Measurements from ENCODE around the gene DCAF7. TPM values are rescaled to one million over a fixed set of nuclear protein-coding genes. Genes with fewer than 3 reads are reported as not detected.

The DCAF7 gene
- total RNA-seq, 2 experiments from 2014 or later, result 11.3 to 11.9 TPM

DNA sequence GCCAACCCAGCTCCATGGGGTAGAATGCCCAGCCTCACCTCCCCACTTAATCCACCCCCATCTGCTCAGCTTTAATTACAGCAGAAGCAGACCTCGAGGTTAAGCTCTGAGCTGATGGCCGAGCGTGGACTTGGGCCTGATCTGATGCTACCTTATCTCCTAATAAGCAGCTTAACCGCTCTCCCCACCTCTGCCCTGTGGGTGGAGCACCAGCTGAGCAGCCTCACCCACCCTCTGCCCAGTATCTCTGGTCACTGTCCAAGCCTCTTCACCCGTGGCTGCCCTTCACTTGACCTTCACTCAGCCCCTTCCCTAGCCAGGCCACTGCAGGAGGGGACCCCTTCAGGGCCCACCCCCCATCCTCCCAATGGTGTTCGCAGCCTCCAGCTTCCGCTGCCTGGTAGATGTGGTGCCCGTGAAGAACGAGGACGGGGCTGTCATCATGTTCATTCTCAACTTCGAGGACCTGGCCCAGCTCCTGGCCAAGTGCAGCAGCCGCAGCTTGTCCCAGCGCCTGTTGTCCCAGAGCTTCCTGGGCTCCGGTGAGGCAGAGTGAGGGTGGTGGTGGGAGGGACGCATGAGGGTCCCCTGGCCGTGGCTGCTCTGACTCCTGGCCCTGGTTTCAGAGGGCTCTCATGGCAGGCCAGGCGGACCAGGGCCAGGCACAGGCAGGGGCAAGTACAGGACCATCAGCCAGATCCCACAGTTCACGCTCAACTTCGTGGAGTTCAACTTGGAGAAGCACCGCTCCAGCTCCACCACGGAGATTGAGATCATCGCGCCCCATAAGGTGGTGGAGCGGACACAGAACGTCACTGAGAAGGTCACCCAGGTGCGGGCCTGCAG, 20.3 kb upstream of the DCAF7 start:
- ATAC-seq (ENCODE audit: poor library complexity), result no peak
- no peak for DNase-seq
- intact Hi-C loops (cut with DNase I, micrococcal nuclease), result no loop called here
- Histone ChIP-seq H3K4me1 (ENCODE audit: insufficient read depth, low read length) (no peaks in the 10 kb centered on the region), H3K9me3 (ENCODE audit: control insufficient read depth in 1 of 2, insufficient read depth in 1 of 2, low read length in 2 of 2) (no peaks in the 10 kb centered on the region), H3K27ac (ENCODE audit: low read depth in 1 of 2, low read length in 2 of 2) (no peak overlapping the region), H3K27me3 (ENCODE audit: control insufficient read depth in 1 of 2, insufficient read depth in 2 of 2, low read length in 2 of 2) (peaks cover 0 to 5% of the 10 kb centered on the region in 2 experiments), H3K4me3 (ENCODE audit: low read length) (no peak overlapping the region), H3K36me3 (ENCODE audit: insufficient read depth, low read length) (no peaks in the 10 kb centered on the region)
- ChIA-PET POLR2A (no interaction called here), CTCF (no interaction called here)
- Mint-ChIP-seq H3K9me3 (no peaks in the 10 kb centered on the region), H3K4me1 (ENCODE audit: low read depth) (no peaks in the 10 kb centered on the region), H3K36me3 (ENCODE audit: low read depth) (no peaks in the 10 kb centered on the region), H3K27ac (no peak overlapping the region), H3K27me3 (peaks cover 4% of the 10 kb centered on the region), H3K4me3 (no peak overlapping the region)
- TF ChIP-seq CTCF (IDR thresholded peaks at IDR 0.05), result no peak

- H3K9me3 ChIP-seq (ENCODE audit: control insufficient read depth in 1 of 2, insufficient read depth in 1 of 2, low read length in 2 of 2), result no peaks in the 10 kb centered on the region
- intact Hi-C loops (cut with DNase I, micrococcal nuclease), result no loop called here
- no peak for TF ChIP-seq CTCF (IDR thresholded peaks at IDR 0.05)
- no peaks in the 10 kb centered on the region for H3K4me1 Mint-ChIP-seq (ENCODE audit: low read depth)
- no peak overlapping the region for H3K4me3 Mint-ChIP-seq
- H3K27ac Mint-ChIP-seq, result no peak overlapping the region
- DNase-seq (no peak), ATAC-seq (ENCODE audit: poor library complexity) (no peak)
- H3K27ac ChIP-seq (ENCODE audit: low read depth in 1 of 2, low read length in 2 of 2), result no peak overlapping the region
- no peaks in the 10 kb centered on the region for H3K9me3 Mint-ChIP-seq
- ChIA-PET POLR2A (no interaction called here), CTCF (no interaction called here)
- no peak overlapping the region for H3K4me3 ChIP-seq (ENCODE audit: low read length)
- H3K36me3 ChIP-seq (ENCODE audit: insufficient read depth, low read length), result no peaks in the 10 kb centered on the region
- H3K4me1 ChIP-seq (ENCODE audit: insufficient read depth, low read length), result no peaks in the 10 kb centered on the region
- H3K27me3 Mint-ChIP-seq, result peaks cover 4% of the 10 kb centered on the region
- no peaks in the 10 kb centered on the region for H3K36me3 Mint-ChIP-seq (ENCODE audit: low read depth)
- H3K27me3 ChIP-seq (ENCODE audit: control insufficient read depth in 1 of 2, insufficient read depth in 2 of 2, low read length in 2 of 2), result peaks cover 0 to 4% of the 10 kb centered on the region in 2 experiments
Measured at GRCh38 chr17:63530557-63531021, 19.7 kb upstream of the DCAF7 start.

DNA sequence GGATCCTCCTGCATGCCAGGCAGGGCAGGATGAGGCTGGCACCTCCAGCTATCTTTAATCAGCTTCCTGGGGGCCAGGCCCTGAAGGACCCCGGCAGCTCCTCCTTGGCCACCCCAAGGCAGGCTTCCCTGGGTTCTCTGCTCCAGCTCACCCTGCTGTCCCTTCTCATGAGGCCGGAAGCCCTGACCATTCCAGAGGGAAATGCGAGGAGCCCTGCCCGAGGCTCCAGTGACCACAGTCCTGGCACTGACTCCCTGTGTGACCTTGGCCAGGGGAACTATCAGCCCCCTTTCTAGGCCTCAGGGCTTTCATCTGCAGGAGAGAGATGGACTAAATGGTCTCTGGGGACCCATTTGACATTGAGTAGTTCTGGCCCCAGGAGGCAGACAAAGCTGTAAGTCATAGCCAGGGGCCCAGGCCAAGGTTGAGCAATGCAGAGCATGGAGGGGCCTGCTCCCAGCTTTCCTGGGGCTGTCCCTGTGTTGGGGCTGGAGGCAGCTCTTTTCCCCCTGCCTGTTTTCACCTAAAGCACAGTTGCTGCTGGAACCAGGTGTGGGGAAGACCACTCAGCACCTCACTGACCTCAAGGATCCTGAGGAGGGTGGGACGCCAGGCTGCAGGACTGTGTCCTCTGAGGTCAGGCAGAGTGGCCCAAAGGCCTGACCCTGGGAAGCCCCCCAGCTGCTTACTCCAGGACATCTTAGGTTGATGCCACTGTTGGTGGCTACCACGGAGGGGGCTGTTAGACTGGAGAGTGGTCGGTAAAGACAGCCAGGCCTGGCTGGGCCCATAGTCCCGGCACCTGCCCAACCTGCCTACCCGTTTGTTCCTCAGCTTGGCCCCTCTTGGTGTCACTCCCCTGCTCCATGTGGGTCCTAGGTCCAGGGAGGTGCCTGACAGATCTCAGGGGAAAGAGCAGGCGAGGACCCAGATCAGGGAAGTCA, 19.0 kb upstream of the DCAF7 start:
- no peaks in the 10 kb centered on the region for H3K9me3 Mint-ChIP-seq
- TF ChIP-seq CTCF (IDR thresholded peaks at IDR 0.05), result no peak
- Histone ChIP-seq H3K27ac (ENCODE audit: low read depth in 1 of 2, low read length in 2 of 2) (no peak overlapping the region), H3K4me3 (ENCODE audit: low read length) (no peak overlapping the region), H3K4me1 (ENCODE audit: insufficient read depth, low read length) (no peaks in the 10 kb centered on the region), H3K9me3 (ENCODE audit: control insufficient read depth in 1 of 2, insufficient read depth in 1 of 2, low read length in 2 of 2) (no peaks in the 10 kb centered on the region), H3K27me3 (ENCODE audit: control insufficient read depth in 1 of 2, insufficient read depth in 2 of 2, low read length in 2 of 2) (peaks cover 0 to 4% of the 10 kb centered on the region in 2 experiments), H3K36me3 (ENCODE audit: insufficient read depth, low read length) (no peaks in the 10 kb centered on the region)
- H3K4me3 Mint-ChIP-seq, result no peak overlapping the region
- DNase-seq, result no peak
- CTCF ChIA-PET, result interaction anchor here (0.5 kb wide), 1 partner anchor 890 kb away, joined by 3 read pairs; no protein-coding TSS in a partner anchor
- intact Hi-C loops (cut with DNase I, micrococcal nuclease), result no loop called here
- H3K4me1 Mint-ChIP-seq (ENCODE audit: low read depth), result no peaks in the 10 kb centered on the region
- no peak for ATAC-seq (ENCODE audit: poor library complexity)
- no peak overlapping the region for H3K27ac Mint-ChIP-seq
- no peaks in the 10 kb centered on the region for H3K36me3 Mint-ChIP-seq (ENCODE audit: low read depth)
- POLR2A ChIA-PET, result no interaction called here
- H3K27me3 Mint-ChIP-seq, result peaks cover 4% of the 10 kb centered on the region
